K562 (cell line): ENCODE results near the gene FAM181B. TPM values are rescaled to one million over a fixed set of nuclear protein-coding genes. Genes with fewer than 3 reads are reported as not detected.
A peak's percentile ranks its signal among the peaks of the same experiment; 100 is the strongest.

Experiments used
- CTBP1 ChIP-seq: fragments of 450-650 bp; IDR thresholded peaks from 2 replicates; pipeline ENCODE4 v1.6.1; 2016; ENCODE audit warnings: borderline replicate concordance
- ELK3 ChIP-seq: fragments of 450-650 bp; formaldehyde crosslinking; IDR thresholded peaks from 2 replicates; pipeline ENCODE4 v1.4.0; 2020; ENCODE audit warnings: mild to moderate bottlenecking
- FOS ChIP-seq: IDR thresholded peaks from 3 replicates; pipeline ENCODE4 v1.6.1; 2011; ENCODE audit not compliant: insufficient read length; ENCODE audit errors: extremely low read depth
- FOXJ3 ChIP-seq: sonication (generic); formaldehyde crosslinking; IDR thresholded peaks from 2 replicates; pipeline ENCODE4 v1.4.0; 2020; ENCODE audit warnings: mild to moderate bottlenecking, missing genetic modification reagents
- MXD1 ChIP-seq: fragments of 250-450 bp; sonication (Bioruptor Pico); IDR thresholded peaks from 2 replicates; pipeline ENCODE4 v1.8.0; 2021; ENCODE audit warnings: borderline replicate concordance, mild to moderate bottlenecking, moderate library complexity; ENCODE audit not compliant: poor library complexity, severe bottlenecking
- RB1 ChIP-seq: fragments of 450-650 bp; IDR thresholded peaks from 2 replicates; pipeline ENCODE4 v1.6.1; 2017; ENCODE audit warnings: low read depth, mild to moderate bottlenecking
- RBBP5 ChIP-seq: fragments of 200-600 bp; sonication (generic); IDR thresholded peaks from 2 replicates; pipeline ENCODE4 v1.6.1; 2012; ENCODE audit warnings: borderline replicate concordance, mild to moderate bottlenecking, low read length, control low read depth, inconsistent platforms; ENCODE audit not compliant: insufficient read depth, poor library complexity, severe bottlenecking
- RNF2 ChIP-seq: sonication (generic); IDR thresholded peaks from 2 replicates; pipeline ENCODE4 v1.6.1; 2016
- STAT5A ChIP-seq: IDR thresholded peaks from 2 replicates; pipeline ENCODE4 v1.6.1; 2012; ENCODE audit warnings: low read length, inconsistent platforms, borderline replicate concordance
- TCFL5 ChIP-seq: fragments of 250-450 bp; sonication (Bioruptor Pico); conservative IDR thresholded peaks from 2 replicates; pipeline ENCODE4 v1.6.1; 2021; ENCODE audit warnings: mild to moderate bottlenecking, moderate library complexity, matching md5 sums
- TFAM ChIP-seq: fragments of 250-450 bp; sonication (Bioruptor Pico); conservative IDR thresholded peaks from 2 replicates; pipeline ENCODE4 v1.5.0; 2021; ENCODE audit warnings: mild to moderate bottlenecking, moderate library complexity
- XRCC3 ChIP-seq: fragments of 450-650 bp; IDR thresholded peaks from 2 replicates; pipeline ENCODE4 v1.6.1; 2017; ENCODE audit warnings: mild to moderate bottlenecking, moderate library complexity
- ZBTB1 ChIP-seq: sonication (generic); formaldehyde crosslinking; IDR thresholded peaks from 2 replicates; pipeline ENCODE4 v1.8.1; 2023; ENCODE audit warnings: missing genetic modification reagents, low read depth, mild to moderate bottlenecking, borderline replicate concordance
- ZFX ChIP-seq: sonication (generic); formaldehyde crosslinking; IDR thresholded peaks from 2 replicates; pipeline ENCODE4 v1.8.0; 2022; ENCODE audit warnings: mild to moderate bottlenecking, missing genetic modification reagents, moderate library complexity
- ZNF232 ChIP-seq: sonication (generic); formaldehyde crosslinking; IDR thresholded peaks from 2 replicates; pipeline ENCODE4 v1.8.0; 2022; ENCODE audit warnings: mild to moderate bottlenecking, missing genetic modification reagents
- ZNF444 ChIP-seq: fragments of 250-450 bp; sonication (Bioruptor Pico); IDR thresholded peaks from 2 replicates; pipeline ENCODE4 v1.4.0; 2020; ENCODE audit warnings: mild to moderate bottlenecking, moderate library complexity
- ZNF592 ChIP-seq: fragments of 450-650 bp; IDR thresholded peaks from 2 replicates; pipeline ENCODE4 v1.6.1; 2017; ENCODE audit warnings: antibody characterized with exemption, mild to moderate bottlenecking
- ZNF644 ChIP-seq: fragments of 200-800 bp; sonication (Bioruptor generic); IDR thresholded peaks from 2 replicates; pipeline ENCODE4 v1.6.1; 2016; ENCODE audit warnings: low read depth, missing genetic modification characterization, missing compliant biosample characterization
- polyA plus RNA-seq, 8 experiments: library from polyadenylated mRNA; depleted of rRNA in 4 of 8; stranded (reverse) in 5 of 8; unstranded in 3 of 8; fragments of >200 nt; fragmentation: Nextera tagmentation in 2 of 8; fragmentation: Illumina TruSeq in 1 of 8; extraction: Ambion mirVana in 2 of 8; extraction: Trizol in 1 of 8; gene quantifications; 2 replicates each; pipeline versions ENCODE4 v1.2.1 to v1.2.3, GENCODE V29; 2011 to 2014; ENCODE audit warnings: inconsistent platforms in 1 of 8, missing spikeins in 1 of 8
- total RNA-seq, 7 experiments: library from RNA; depleted of rRNA in 6 of 7; stranded (reverse); fragments of >200 nt in 6 of 7; fragmentation: Illumina TruSeq in 2 of 7; extraction: Trizol in 2 of 7; gene quantifications; 2 replicates each; pipeline versions ENCODE4 v1.2.1 to v1.2.3, GENCODE V29; 2011 to 2021; ENCODE audit warnings: low replicate concordance in 1 of 7
- TF ChIP-seq, protein P1 (sequence below): fragments of 450-650 bp; IDR thresholded peaks from 2 replicates; pipeline ENCODE4 v1.6.1; 2018; ENCODE audit not compliant: partially characterized antibody

FAM181B gene
- total and polyA plus RNA-seq, 9 of the 15 experiments (the other 6 are each of a cell fraction or from before 2014, with no cell fraction given): 0.01 TPM; not detected in 8

GRCh38 chr11:82733444-82734119 is at the start of gene FAM181B (continued):
- no peak for TF ChIP-seq TFAM (CRISPR knock-in tag)
- TF ChIP-seq ELK3 (CRISPR knock-in tag): no peak
- TF ChIP-seq STAT5A: no peak
- no peak for TF ChIP-seq ZBTB1
- TF ChIP-seq MXD1 (CRISPR knock-in tag): no peak
- no peak for TF ChIP-seq RNF2
- TF ChIP-seq FOXJ3 (CRISPR knock-in tag): no peak
- no peak for TF ChIP-seq ZNF592
- peak; percentile 51; the same call in 1 of the 2 replicates for TF ChIP-seq CTBP1
- no peak for TF ChIP-seq XRCC3
- TF ChIP-seq TCFL5 (CRISPR knock-in tag): no peak
- no peak for TF ChIP-seq ZNF444 (CRISPR knock-in tag)
- TF ChIP-seq ZNF644 (tag): no peak
- peak; percentile 24 for TF ChIP-seq ZFX
- TF ChIP-seq FOS: no peak
- peak; percentile 16 for TF ChIP-seq RBBP5
- peak; percentile 21; the same call in 1 of the 2 replicates for TF ChIP-seq RB1
- TF ChIP-seq, protein P1, sequence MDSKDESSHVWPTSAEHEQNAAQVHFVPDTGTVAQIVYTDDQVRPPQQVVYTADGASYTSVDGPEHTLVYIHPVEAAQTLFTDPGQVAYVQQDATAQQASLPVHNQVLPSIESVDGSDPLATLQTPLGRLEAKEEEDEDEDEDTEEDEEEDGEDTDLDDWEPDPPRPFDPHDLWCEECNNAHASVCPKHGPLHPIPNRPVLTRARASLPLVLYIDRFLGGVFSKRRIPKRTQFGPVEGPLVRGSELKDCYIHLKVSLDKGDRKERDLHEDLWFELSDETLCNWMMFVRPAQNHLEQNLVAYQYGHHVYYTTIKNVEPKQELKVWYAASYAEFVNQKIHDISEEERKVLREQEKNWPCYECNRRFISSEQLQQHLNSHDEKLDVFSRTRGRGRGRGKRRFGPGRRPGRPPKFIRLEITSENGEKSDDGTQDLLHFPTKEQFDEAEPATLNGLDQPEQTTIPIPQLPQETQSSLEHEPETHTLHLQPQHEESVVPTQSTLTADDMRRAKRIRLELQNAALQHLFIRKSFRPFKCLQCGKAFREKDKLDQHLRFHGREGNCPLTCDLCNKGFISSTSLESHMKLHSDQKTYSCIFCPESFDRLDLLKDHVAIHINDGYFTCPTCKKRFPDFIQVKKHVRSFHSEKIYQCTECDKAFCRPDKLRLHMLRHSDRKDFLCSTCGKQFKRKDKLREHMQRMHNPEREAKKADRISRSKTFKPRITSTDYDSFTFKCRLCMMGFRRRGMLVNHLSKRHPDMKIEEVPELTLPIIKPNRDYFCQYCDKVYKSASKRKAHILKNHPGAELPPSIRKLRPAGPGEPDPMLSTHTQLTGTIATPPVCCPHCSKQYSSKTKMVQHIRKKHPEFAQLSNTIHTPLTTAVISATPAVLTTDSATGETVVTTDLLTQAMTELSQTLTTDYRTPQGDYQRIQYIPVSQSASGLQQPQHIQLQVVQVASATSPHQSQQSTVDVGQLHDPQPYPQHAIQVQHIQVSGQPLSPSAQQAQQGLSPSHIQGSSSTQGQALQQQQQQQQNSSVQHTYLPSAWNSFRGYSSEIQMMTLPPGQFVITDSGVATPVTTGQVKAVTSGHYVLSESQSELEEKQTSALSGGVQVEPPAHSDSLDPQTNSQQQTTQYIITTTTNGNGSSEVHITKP: peak; percentile 67
- no peak for TF ChIP-seq ZNF232 (CRISPR knock-in tag)
